Ovary (tissue), 9 donors: Measurements from ENCODE around the gene DSCAM. TPM values are rescaled to one million over a fixed set of nuclear protein-coding genes. Genes with fewer than 3 reads are reported as not detected.

Experiments used
- DNase-seq, 5 donors: peaks; one replicate each; pipeline ENCODE4 v3.0.0-alpha.2; 2019 to 2020
- H3K27ac ChIP-seq, 2 donors: fragments of 200-600 bp; one replicate each; pipeline versions ENCODE4 v1.5.1 to v1.8.0; 2019 to 2022
- H3K27me3 ChIP-seq: fragments of 200-600 bp; one replicate; pipeline ENCODE4 v1.8.0; 2022
- H3K36me3 ChIP-seq: fragments of 200-600 bp; sonication (generic); one replicate; pipeline ENCODE4 v1.5.1; 2019
- H3K4me1 ChIP-seq: one replicate; pipeline ENCODE4 v1.8.1; 2013; ENCODE audit warnings: mild to moderate bottlenecking, moderate library complexity; ENCODE audit not compliant: insufficient read depth
- H3K4me3 ChIP-seq: fragments of 200-600 bp; sonication (generic); one replicate; pipeline ENCODE4 v1.5.1; 2017
- H3K9me3 ChIP-seq, 2 donors: fragments of 200-600 bp in 1 of 2; sonication (generic) in 1 of 2; one replicate each; pipeline versions ENCODE4 v1.5.1 to v1.8.1; 2013 to 2019; ENCODE audit warnings: mild to moderate bottlenecking in 1 of 2, moderate library complexity in 1 of 2
- CTCF ChIP-seq, 3 donors: fragments of 450-650 bp in 2 of 3; fragments of 200-600 bp in 1 of 3; IDR thresholded peaks; one replicate each; pipeline versions ENCODE4 v1.5.1 to v1.8.0; 2016 to 2022; ENCODE audit warnings: antibody characterized with exemption in 3 of 3, mild to moderate bottlenecking in 1 of 3
- EP300 ChIP-seq: sonication (generic); formaldehyde crosslinking; IDR thresholded peaks from one replicate; pipeline ENCODE4 v1.6.1; 2017; ENCODE audit warnings: antibody characterized with exemption
- POLR2A ChIP-seq: fragments of 450-650 bp; IDR thresholded peaks from one replicate; pipeline ENCODE4 v1.6.1; 2017; ENCODE audit warnings: antibody characterized with exemption, mild to moderate bottlenecking, moderate library complexity
- WGBS, 3 donors: extraction: QIAGEN DNeasy Blood & Tissue Kit in 1 of 3; methylation state at CpG; one replicate each; pipeline versions ENCODE4 v1.1.5 to v1.1.7; 2013 to 2017; 5-methylcytosine and 5-hydroxymethylcytosine counted together
- intact Hi-C, 4 donors: fragments of 100-400 bp; cut with DNase I; formaldehyde crosslinking; loops; one replicate each; pipeline versions ENCODE4 v1.11.0 to v1.15.1; 2022 to 2023
- polyA plus RNA-seq, 2 donors: library from polyadenylated mRNA; stranded (reverse); fragments of 200-250 nt in 1 of 2; fragments of 350-450 nt in 1 of 2; fragmentation: Illumina TruSeq in 1 of 2; extraction: RNeasy Lipid Tissue Mini Kit (QIAGEN cat#74804) in 1 of 2; gene quantifications; one replicate each; pipeline ENCODE4 v1.2.3, GENCODE V29; 2013 to 2014
- total RNA-seq, 7 donors: library from RNA; depleted of rRNA in 2 of 7; stranded (reverse); fragments of >200 nt in 2 of 7; fragmentation: NEBNext Ultra II Directional in 3 of 7; extraction: Animal tissue kit (Norgen Biotek cat#: 25700) in 3 of 7; gene quantifications; one replicate each; pipeline versions ENCODE4 v1.1.0 to v1.2.4, GENCODE V29; 2016 to 2023
- donor health status: DM: no; HTN: no; CAD: no; lungs with moderate emphysema.
- donor health status: DM: no; HTN: no; CAD: no.
- donor health status: Bipolar disorder and iron deficiency.
- donor health status: DM: yes; HTN: yes; CAD: no.
- donor health status: DM: no; HTN: no; CAD: no.
- donor health status: DM: yes; HTN: yes; CAD: no.

The DSCAM gene
- total and polyA plus RNA-seq, 9 donors: under 0.01 to 0.12 (median 0.04) TPM; not detected in 5

- Histone ChIP-seq H3K4me1 (no peaks in the 10 kb centered on the region), H3K9me3 (no peaks in the 10 kb centered on the region), H3K36me3 (no peaks in the 10 kb centered on the region), H3K27ac (no peak overlapping the region), H3K4me3 (no peak overlapping the region), H3K27me3 (no peaks in the 10 kb centered on the region)
- DNase-seq: no peak
- TF ChIP-seq POLR2A: no peak
- WGBS, 3 donors: 90 to 96% (median 92%) methylated on average over 4 of the region's 4 CpGs
- intact Hi-C loops: no loop called here
These were observed 241.9 kb downstream of the DSCAM start for GRCh38 chr21:40605094-40605493.

- H3K36me3 ChIP-seq: no peaks in the 10 kb centered on the region
- no peak overlapping the region for H3K4me3 ChIP-seq
- H3K27ac ChIP-seq: no peak overlapping the region
- intact Hi-C loops: no loop called here
- H3K27me3 ChIP-seq: no peaks in the 10 kb centered on the region
- TF ChIP-seq CTCF (IDR thresholded peaks at IDR 0.05) (no peak), EP300 (no peak), POLR2A (no peak)
- no peaks in the 10 kb centered on the region for H3K9me3 ChIP-seq
- DNase-seq: no peak
- WGBS, 3 donors: 60 to 70% (median 63%) methylated on average over 1 of the region's 1 CpG
- H3K4me1 ChIP-seq: no peaks in the 10 kb centered on the region
These were observed 243.2 kb downstream of the DSCAM start for GRCh38 chr21:40603774-40604173.

GRCh38 chr21:40602080-40602479 lies 244.9 kb downstream of the DSCAM start:
- DNase-seq: no peak
- intact Hi-C loops: no loop called here
- no peak overlapping the region for H3K27ac ChIP-seq
- H3K9me3 ChIP-seq: no peaks in the 10 kb centered on the region
- H3K4me1 ChIP-seq: no peaks in the 10 kb centered on the region
- 82 to 86% (median 85%) methylated on average over 4 of the region's 4 CpGs for WGBS, 3 donors
- H3K36me3 ChIP-seq: no peaks in the 10 kb centered on the region
- no peak for TF ChIP-seq EP300
- no peak for TF ChIP-seq CTCF (IDR thresholded peaks at IDR 0.05)
- TF ChIP-seq POLR2A: no peak
- no peak overlapping the region for H3K4me3 ChIP-seq
- H3K27me3 ChIP-seq: no peaks in the 10 kb centered on the region

- no peaks in the 10 kb centered on the region for H3K9me3 ChIP-seq
- no peaks in the 10 kb centered on the region for H3K4me1 ChIP-seq
- H3K4me3 ChIP-seq: no peak overlapping the region
- TF ChIP-seq POLR2A: no peak
- no peak for TF ChIP-seq CTCF (IDR thresholded peaks at IDR 0.05)
- TF ChIP-seq EP300: no peak
- H3K27me3 ChIP-seq: no peaks in the 10 kb centered on the region
- no peak overlapping the region for H3K27ac ChIP-seq
- no peaks in the 10 kb centered on the region for H3K36me3 ChIP-seq
- DNase-seq: no peak
- intact Hi-C loops: no loop called here
- 85 to 92% (median 87%) methylated on average over 8 of the region's 8 CpGs for WGBS, 3 donors
These were observed 251.2 kb downstream of the DSCAM start for GRCh38 chr21:40595806-40596205.

DNA sequence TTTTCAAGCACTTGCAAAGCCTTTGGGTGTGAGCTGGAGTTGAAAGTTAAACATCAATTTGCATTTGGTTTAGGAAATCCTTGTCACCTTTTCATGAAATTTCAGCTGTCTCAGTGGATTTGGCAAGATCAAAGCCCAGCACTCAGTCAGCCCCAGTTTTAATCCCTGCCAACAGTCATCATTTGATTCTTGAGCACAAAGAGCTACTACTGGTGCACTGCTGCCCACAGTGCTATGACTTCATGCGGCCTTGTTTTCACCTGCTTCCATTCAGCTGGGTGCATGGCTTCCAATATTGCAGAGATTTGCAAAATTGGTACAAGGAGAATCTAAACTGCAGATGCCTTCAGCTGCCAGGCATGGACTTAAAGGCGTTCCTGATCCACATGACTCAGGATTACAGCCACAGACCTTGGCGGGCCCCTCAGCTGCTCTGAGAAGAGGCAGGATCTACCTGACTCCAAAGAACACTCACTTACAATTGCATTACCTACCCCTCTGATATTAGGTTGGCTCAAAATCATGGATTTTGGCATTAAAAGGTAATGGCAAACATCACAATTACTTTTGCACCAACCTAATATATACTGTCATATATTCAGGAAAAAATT lies 259.1 kb downstream of the DSCAM start:
- Histone ChIP-seq H3K27ac (no peak overlapping the region), H3K4me1 (no peaks in the 10 kb centered on the region), H3K4me3 (no peak overlapping the region), H3K36me3 (no peaks in the 10 kb centered on the region), H3K9me3 (no peaks in the 10 kb centered on the region), H3K27me3 (no peaks in the 10 kb centered on the region)
- no peak for DNase-seq
- intact Hi-C loops: no loop called here
- no peak for TF ChIP-seq EP300
- no peak for TF ChIP-seq CTCF (IDR thresholded peaks at IDR 0.05)
- no peak for TF ChIP-seq POLR2A
- WGBS, 3 donors: 68 to 72% (median 71%) methylated on average over 3 of the region's 3 CpGs
